Mesenchymal stem cell (in vitro differentiated cells and primary cell): Measurements from ENCODE around the gene SECISBP2L.

Source experiments
- DNase-seq: peaks from one replicate; pipeline ENCODE4 v3.0.0-alpha.2; 2013
- H2AFZ ChIP-seq: one replicate; pipeline ENCODE4 v1.6.1; 2013; ENCODE audit warnings: low read depth, mild to moderate bottlenecking, control low read depth, inconsistent platforms, low read length, moderate library complexity
- H2AK5ac ChIP-seq: 2 replicates; pipeline ENCODE4 v1.6.1; 2013; ENCODE audit warnings: low read length, moderate library complexity, mild to moderate bottlenecking, inconsistent platforms; ENCODE audit not compliant: severe bottlenecking
- H2BK120ac ChIP-seq: one replicate; pipeline ENCODE4 v1.6.1; 2013; ENCODE audit warnings: low read depth, mild to moderate bottlenecking, inconsistent platforms, low read length, moderate library complexity
- H2BK12ac ChIP-seq, 2 experiments: one replicate each; pipeline ENCODE4 v1.6.1; 2013; ENCODE audit warnings: inconsistent platforms in 2 of 2, low read length in 2 of 2, mild to moderate bottlenecking in 2 of 2, moderate library complexity in 2 of 2, control low read depth in 1 of 2
- H2BK15ac ChIP-seq: one replicate; pipeline ENCODE4 v1.6.1; 2013; ENCODE audit warnings: mild to moderate bottlenecking, low read depth, inconsistent platforms; ENCODE audit not compliant: poor library complexity, severe bottlenecking
- H2BK5ac ChIP-seq: 2 replicates; pipeline ENCODE4 v1.6.1; 2013; ENCODE audit warnings: low read depth, mild to moderate bottlenecking, low read length, control low read depth, inconsistent platforms; ENCODE audit not compliant: poor library complexity, severe bottlenecking
- H3K14ac ChIP-seq, 2 experiments: one replicate each; pipeline ENCODE4 v1.6.1; 2013; ENCODE audit warnings: inconsistent platforms in 2 of 2, low read length in 2 of 2, control low read depth in 1 of 2, mild to moderate bottlenecking in 1 of 2, moderate library complexity in 1 of 2
- H3K18ac ChIP-seq, 2 experiments: one replicate each; pipeline ENCODE4 v1.6.1; 2013; ENCODE audit warnings: inconsistent platforms in 2 of 2, low read length in 2 of 2, control low read depth in 1 of 2, low read depth in 1 of 2, mild to moderate bottlenecking in 1 of 2
- H3K23ac ChIP-seq, 2 experiments: one replicate each; pipeline ENCODE4 v1.6.1; 2013; ENCODE audit warnings: inconsistent platforms in 2 of 2, low read length in 2 of 2, mild to moderate bottlenecking in 2 of 2, moderate library complexity in 2 of 2, control low read depth in 1 of 2
- H3K27ac ChIP-seq: 2 replicates; pipeline ENCODE4 v1.5.1; 2013; ENCODE audit warnings: mild to moderate bottlenecking, moderate library complexity, low read length, control low read depth, inconsistent platforms; ENCODE audit not compliant: poor library complexity, severe bottlenecking
- H3K27me3 ChIP-seq, 2 experiments: 2 replicates each; pipeline versions ENCODE4 v1.6.1 to v1.7.0; 2013; ENCODE audit warnings: low read length in 2 of 2, mild to moderate bottlenecking in 2 of 2, moderate library complexity in 2 of 2, control low read depth in 1 of 2, inconsistent platforms in 1 of 2; ENCODE audit not compliant: control insufficient read depth in 1 of 2, insufficient read depth in 1 of 2
- H3K36me3 ChIP-seq, 2 experiments: 2 replicates each; pipeline versions ENCODE4 v1.6.1 to v1.7.0; 2013; ENCODE audit warnings: low read length in 2 of 2, control low read depth in 1 of 2, inconsistent platforms in 1 of 2, low read depth in 1 of 2, mild to moderate bottlenecking in 1 of 2; ENCODE audit not compliant: insufficient read depth in 2 of 2, control insufficient read depth in 1 of 2
- H3K4ac ChIP-seq, 2 experiments: one replicate each; pipeline ENCODE4 v1.6.1; 2013; ENCODE audit warnings: inconsistent platforms in 2 of 2, low read length in 2 of 2, mild to moderate bottlenecking in 2 of 2, moderate library complexity in 2 of 2, control low read depth in 1 of 2, low read depth in 1 of 2
- H3K4me1 ChIP-seq: 2 replicates; pipeline ENCODE4 v1.6.1; 2013; ENCODE audit warnings: low read depth, low read length, control low read depth; ENCODE audit not compliant: control insufficient read depth, insufficient read depth
- H3K4me2 ChIP-seq: 2 replicates; pipeline ENCODE4 v1.6.1; 2013; ENCODE audit warnings: low read length, mild to moderate bottlenecking, inconsistent platforms; ENCODE audit not compliant: poor library complexity, severe bottlenecking
- H3K4me3 ChIP-seq, 2 experiments: 2 replicates each; pipeline versions ENCODE4 v1.5.1 to v1.7.0; 2013; ENCODE audit warnings: low read length in 2 of 2, mild to moderate bottlenecking in 2 of 2, control low read depth in 1 of 2, low read depth in 1 of 2; ENCODE audit not compliant: insufficient read depth in 1 of 2
- H3K79me1 ChIP-seq: replicated peaks from 2 replicates; pipeline ENCODE4 v1.6.1; 2013; ENCODE audit warnings: mild to moderate bottlenecking, control low read depth, low read length, inconsistent platforms; ENCODE audit not compliant: poor library complexity, severe bottlenecking
- H3K9ac ChIP-seq: 2 replicates; pipeline ENCODE4 v1.7.0; 2013; ENCODE audit warnings: mild to moderate bottlenecking, low read length, moderate library complexity
- H3K9me3 ChIP-seq: 2 replicates; pipeline ENCODE4 v1.7.0; 2013; ENCODE audit warnings: mild to moderate bottlenecking, low read length; ENCODE audit not compliant: control insufficient read depth
- H4K8ac ChIP-seq: one replicate; pipeline ENCODE4 v1.6.1; 2013; ENCODE audit warnings: inconsistent platforms, mild to moderate bottlenecking, low read length, moderate library complexity
- H4K91ac ChIP-seq: one replicate; pipeline ENCODE4 v1.6.1; 2013; ENCODE audit warnings: mild to moderate bottlenecking, low read length, inconsistent platforms
- WGBS: methylation state at CpG from one replicate; pipeline ENCODE4 v1.1.7; 2013; ENCODE audit warnings: mixed read lengths; 5-methylcytosine and 5-hydroxymethylcytosine counted together

Gene SECISBP2L

GRCh38 chr15:48962662-48963523 is 83.4 kb downstream of the SECISBP2L start:
- H3K4me3 ChIP-seq: peak overlapping the region; percentile 63 to 80
- no peak overlapping the region for H3K23ac ChIP-seq
- peak; percentile 70 for DNase-seq
- no peaks in the 10 kb centered on the region for H3K79me1 ChIP-seq
- H3K4me1 ChIP-seq: peaks cover 8% of the 10 kb centered on the region
- H3K27ac ChIP-seq: peak overlapping the region; percentile 67
- peaks cover 0 to 4% of the 10 kb centered on the region in 2 experiments for H3K27me3 ChIP-seq
- H2BK15ac ChIP-seq: no peak overlapping the region
- H2AK5ac ChIP-seq: no peak overlapping the region
- H3K4ac ChIP-seq: no peak overlapping the region
- 9% methylated on average over 50 of the region's 54 CpGs for WGBS
- H2AFZ ChIP-seq: peak overlapping the region; percentile 7
- no peak overlapping the region for H2BK120ac ChIP-seq
- no peak overlapping the region for H2BK5ac ChIP-seq
- no peaks in the 10 kb centered on the region for H3K9me3 ChIP-seq
- peak overlapping the region; percentile 76 for H3K9ac ChIP-seq
- H4K91ac ChIP-seq: no peak overlapping the region
- no peak overlapping the region for H2BK12ac ChIP-seq
- H4K8ac ChIP-seq: peak overlapping the region; percentile 33
- H3K4me2 ChIP-seq: peak overlapping the region; percentile 93
- H3K14ac ChIP-seq: peak overlapping the region in 1 of 2 experiments; percentile 31
- peak overlapping the region; percentile 29 to 65 for H3K18ac ChIP-seq
- H3K36me3 ChIP-seq: no peaks in the 10 kb centered on the region

DNA sequence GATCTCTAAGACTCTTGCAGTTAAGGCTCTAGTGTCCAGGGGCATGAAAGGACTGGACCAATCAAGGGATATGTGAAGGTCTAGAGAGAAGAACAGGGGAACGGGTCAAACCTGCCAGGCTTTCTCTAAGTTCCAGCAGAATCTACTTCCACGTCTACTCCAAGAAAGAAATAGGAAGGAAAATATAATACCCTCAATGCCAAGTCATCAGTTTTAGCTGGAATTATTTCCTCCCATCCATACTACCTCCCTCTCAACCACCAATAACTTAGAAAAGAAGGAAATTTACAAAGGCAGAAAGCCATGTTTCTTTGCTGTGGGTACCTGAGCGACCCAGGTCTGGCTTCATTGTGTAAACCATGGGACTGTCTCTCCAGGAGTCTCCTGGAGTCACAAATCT is 90.3 kb downstream of the SECISBP2L start:
- H3K9ac ChIP-seq: no peak overlapping the region
- no peak overlapping the region for H3K4me3 ChIP-seq
- H3K4me2 ChIP-seq: no peak overlapping the region
- no peaks in the 10 kb centered on the region for H3K9me3 ChIP-seq
- no peak overlapping the region for H4K91ac ChIP-seq
- no peak overlapping the region for H2BK15ac ChIP-seq
- H3K23ac ChIP-seq: no peak overlapping the region
- no peak overlapping the region for H4K8ac ChIP-seq
- H3K36me3 ChIP-seq: no peaks in the 10 kb centered on the region
- H2AFZ ChIP-seq: no peak overlapping the region
- no peak overlapping the region for H2AK5ac ChIP-seq
- H2BK12ac ChIP-seq: no peak overlapping the region
- no peak overlapping the region for H3K4ac ChIP-seq
- H3K27me3 ChIP-seq: peaks cover 0 to 7% of the 10 kb centered on the region in 2 experiments
- no peak overlapping the region for H3K18ac ChIP-seq
- DNase-seq: no peak
- H3K79me1 ChIP-seq: no peaks in the 10 kb centered on the region
- no peak overlapping the region for H3K27ac ChIP-seq
- 82% methylated on average over 3 of the region's 3 CpGs for WGBS
- H2BK5ac ChIP-seq: no peak overlapping the region
- H3K14ac ChIP-seq: no peak overlapping the region
- H2BK120ac ChIP-seq: no peak overlapping the region
- H3K4me1 ChIP-seq: peaks cover 5% of the 10 kb centered on the region

- Histone ChIP-seq H3K4me1 (peaks cover 5% of the 10 kb centered on the region), H3K36me3 (no peaks in the 10 kb centered on the region), H3K27ac (no peak overlapping the region), H3K4me2 (no peak overlapping the region), H4K8ac (no peak overlapping the region), H3K18ac (no peak overlapping the region), H3K9me3 (no peaks in the 10 kb centered on the region), H4K91ac (no peak overlapping the region), H2AFZ (no peak overlapping the region), H3K4ac (no peak overlapping the region), H3K23ac (no peak overlapping the region), H2BK15ac (no peak overlapping the region), H3K14ac (no peak overlapping the region), H2BK120ac (no peak overlapping the region), H2AK5ac (no peak overlapping the region), H3K4me3 (no peak overlapping the region), H3K9ac (no peak overlapping the region), H3K27me3 (peaks cover 0 to 7% of the 10 kb centered on the region in 2 experiments), H2BK12ac (no peak overlapping the region), H2BK5ac (no peak overlapping the region), H3K79me1 (no peaks in the 10 kb centered on the region)
- DNase-seq: no peak
- 100% methylated on average over 4 of the region's 4 CpGs for WGBS
Measured at GRCh38 chr15:48955370-48955769, 90.9 kb downstream of the SECISBP2L start.

DNA sequence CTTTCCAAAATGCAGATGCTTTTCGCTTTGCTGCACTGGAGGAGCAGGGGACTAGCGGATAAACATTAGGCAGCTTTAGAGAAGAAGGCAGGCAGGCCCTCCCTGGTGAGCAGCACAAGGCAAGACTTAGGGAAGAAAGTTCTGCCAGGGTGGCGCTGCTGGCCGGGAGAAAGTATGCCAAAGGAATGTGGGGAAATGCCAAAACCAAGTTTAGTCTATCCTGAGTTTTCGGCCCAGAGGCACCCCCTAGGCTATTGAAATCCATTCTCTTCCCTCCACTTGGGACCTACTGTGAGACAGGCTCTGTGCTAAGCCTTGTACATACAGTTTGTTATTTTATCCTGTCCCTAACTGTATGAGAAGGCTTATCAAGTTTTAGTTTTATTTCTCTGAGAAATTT is 91.7 kb downstream of the SECISBP2L start:
- Histone ChIP-seq H3K9me3 (no peaks in the 10 kb centered on the region), H4K91ac (no peak overlapping the region), H2AK5ac (no peak overlapping the region), H2BK15ac (no peak overlapping the region), H3K4me3 (no peak overlapping the region), H2AFZ (no peak overlapping the region), H3K23ac (no peak overlapping the region), H3K27me3 (peaks cover 0 to 7% of the 10 kb centered on the region in 2 experiments), H3K4ac (no peak overlapping the region), H2BK120ac (no peak overlapping the region), H2BK12ac (no peak overlapping the region), H3K36me3 (no peaks in the 10 kb centered on the region), H2BK5ac (no peak overlapping the region), H3K18ac (no peak overlapping the region), H3K79me1 (no peaks in the 10 kb centered on the region), H4K8ac (no peak overlapping the region), H3K9ac (no peak overlapping the region), H3K27ac (no peak overlapping the region), H3K4me1 (peaks cover 5% of the 10 kb centered on the region), H3K14ac (no peak overlapping the region), H3K4me2 (no peak overlapping the region)
- 66% methylated on average over 5 of the region's 5 CpGs for WGBS
- DNase-seq: no peak
